Measurements from ENCODE around the gene WAC. TPM values are rescaled to one million over a fixed set of nuclear protein-coding genes. Genes with fewer than 3 reads are reported as not detected.
"Not testable (repeated sequence)": the region's sequence is repeated elsewhere in the genome, so short reads cannot be mapped to it uniquely, and the experiment has no call there.

The WAC gene
- total RNA-seq, 1 experiment from 2014 or later: 41.1 TPM

DNA sequence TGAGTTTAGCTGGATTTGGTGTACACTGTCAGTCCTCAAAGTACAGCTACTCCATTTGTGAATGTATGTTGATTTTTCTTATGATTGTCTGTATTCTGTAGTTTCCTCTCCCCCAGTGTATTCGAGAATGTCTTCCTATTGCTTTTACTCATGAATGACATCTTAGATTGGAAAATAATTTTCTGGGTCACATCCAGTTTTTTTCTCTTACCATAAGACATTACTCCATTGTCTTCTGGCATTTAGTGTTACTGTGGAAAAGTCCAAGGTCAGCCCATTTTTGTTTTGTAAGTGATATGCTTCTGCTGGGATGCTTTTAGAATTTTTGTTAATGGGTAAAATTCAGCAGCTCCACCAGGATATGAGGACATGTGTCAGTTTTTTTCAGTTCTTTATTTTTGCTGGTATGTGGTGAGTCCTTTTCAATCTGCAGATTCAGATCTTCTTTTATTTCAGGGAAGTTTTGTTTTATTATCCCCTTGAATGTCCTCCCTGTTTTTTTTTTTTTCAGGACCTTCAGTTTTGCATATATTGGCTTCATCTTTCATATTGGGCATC lies 33.6 kb downstream of the WAC start:
- no peak for DNase-seq (ENCODE audit: low read depth)

DNA sequence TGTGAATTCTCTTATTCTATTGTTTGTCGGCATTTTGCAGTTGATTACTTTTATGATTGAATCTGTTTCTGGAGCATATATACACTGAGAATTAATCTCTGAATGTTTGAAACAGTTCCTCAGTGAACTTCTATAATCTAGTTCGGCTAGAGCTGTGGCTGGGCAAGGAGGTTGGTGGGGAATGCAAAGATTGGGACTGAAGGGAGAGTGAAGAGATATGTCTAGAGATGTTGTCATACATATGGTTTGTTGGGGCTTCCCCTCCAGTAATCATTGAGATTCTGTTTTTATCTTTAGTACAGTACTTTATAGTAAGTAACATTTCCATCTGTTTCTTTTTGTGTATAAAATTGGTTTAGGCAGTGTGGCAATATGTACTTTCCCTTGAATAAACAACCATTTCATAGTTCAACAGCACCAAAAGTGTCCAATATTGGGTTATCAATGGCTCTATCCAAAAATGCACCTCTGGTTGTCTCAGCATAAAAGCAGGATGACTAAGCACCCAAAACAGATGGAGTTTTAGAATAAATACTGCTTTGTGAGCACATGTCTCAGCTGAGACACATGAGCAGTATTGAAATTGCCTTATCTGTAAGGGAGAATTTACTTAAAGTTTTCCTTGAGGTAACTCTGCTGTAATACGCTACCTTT lies 36.7 kb downstream of the WAC start:
- DNase-seq (ENCODE audit: low read depth): no peak

DNA sequence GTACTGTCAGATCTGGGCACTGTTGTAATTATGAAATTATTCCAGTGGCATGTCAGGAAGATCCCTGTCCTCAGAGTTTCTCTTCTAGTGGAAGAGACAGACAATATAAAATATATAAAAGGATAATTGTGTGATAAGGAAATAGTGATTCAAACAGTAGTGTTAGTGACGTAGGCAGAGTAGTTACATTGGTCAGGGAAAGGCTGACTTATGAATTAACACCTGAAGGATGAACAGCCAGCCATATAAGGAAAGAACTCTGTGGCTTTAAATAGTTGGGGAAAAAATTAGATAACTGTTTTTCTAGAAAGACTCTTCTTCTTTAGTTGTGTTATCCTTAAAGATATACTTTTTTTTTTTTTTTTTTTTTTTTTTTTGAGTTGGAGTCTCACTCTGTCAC lies 37.7 kb downstream of the WAC start:
- DNase-seq (ENCODE audit: low read depth): no peak

DNA sequence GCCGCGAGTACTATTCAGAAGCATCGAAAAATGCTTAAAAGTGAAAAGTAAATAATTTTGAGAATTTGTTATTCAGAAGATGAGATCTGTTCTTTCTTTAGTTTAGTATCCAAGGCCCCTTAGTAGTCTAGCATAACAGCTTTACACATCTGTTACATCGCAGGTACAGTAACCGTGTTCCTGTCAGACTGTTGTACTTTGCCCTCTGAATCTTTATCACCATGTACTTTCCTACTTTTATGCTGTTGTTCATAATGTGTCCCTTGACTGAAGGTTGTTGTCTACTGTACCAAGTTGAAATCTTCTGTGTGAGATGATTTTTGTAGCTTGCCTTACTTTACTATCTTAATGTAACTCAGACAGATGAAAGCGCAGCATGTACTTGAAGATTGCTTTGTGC lies 38.3 kb downstream of the WAC start:
- DNase-seq (ENCODE audit: low read depth): no peak

GRCh38 chr10:28574214-28574613 lies 41.3 kb downstream of the WAC start:
- not testable (repeated sequence) for DNase-seq (ENCODE audit: low read depth)

- DNase-seq (ENCODE audit: low read depth): no peak
These were observed 42.9 kb downstream of the WAC start for GRCh38 chr10:28575852-28576251.

- no peak for DNase-seq (ENCODE audit: low read depth)
These were observed 44.6 kb downstream of the WAC start for GRCh38 chr10:28577506-28577905.

GRCh38 chr10:28578454-28578853 lies 45.5 kb downstream of the WAC start:
- no peak for DNase-seq (ENCODE audit: low read depth)

DNA sequence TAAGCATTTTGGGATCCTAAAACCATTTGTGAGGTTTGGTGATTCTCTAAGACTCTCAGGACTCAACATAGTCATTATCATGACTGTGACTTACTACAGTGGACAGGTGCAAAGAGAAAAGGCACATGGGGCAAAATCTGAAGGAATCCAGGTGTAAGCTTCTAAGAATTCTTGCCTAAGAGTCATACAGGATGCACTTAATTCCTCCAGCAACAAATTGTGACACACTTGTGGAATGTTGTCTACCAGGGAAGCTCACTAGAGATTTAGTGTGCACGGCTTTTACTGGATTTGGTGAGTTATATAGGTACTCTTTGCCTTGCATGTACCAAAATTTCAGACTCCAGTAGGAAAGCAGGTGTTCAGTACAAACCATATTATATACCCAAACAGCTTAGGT lies 47.9 kb downstream of the WAC start:
- no peak for DNase-seq (ENCODE audit: low read depth)

- DNase-seq (ENCODE audit: low read depth): no peak
These were observed 49.0 kb downstream of the WAC start for GRCh38 chr10:28581916-28582315.

DNA sequence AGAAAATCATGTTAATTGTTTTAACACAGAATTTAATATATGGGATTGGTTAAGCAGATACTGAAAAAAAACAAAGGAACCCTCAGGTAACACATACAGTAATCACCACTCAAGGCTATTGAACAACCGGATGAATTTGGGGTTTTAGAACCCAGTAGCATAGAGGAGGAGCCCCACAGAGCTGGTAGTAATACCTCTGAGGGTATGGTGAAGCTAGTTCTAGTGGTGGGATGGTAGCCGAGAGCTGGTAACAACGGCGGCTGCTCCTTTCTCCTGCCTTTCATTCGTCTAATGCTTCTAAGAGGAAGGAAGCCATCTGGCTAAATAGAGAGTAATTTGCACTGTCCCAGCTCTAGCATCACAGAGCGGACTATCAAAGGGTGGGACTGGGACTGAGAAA lies 52.2 kb downstream of the WAC start:
- DNase-seq (ENCODE audit: low read depth): no peak

DNA sequence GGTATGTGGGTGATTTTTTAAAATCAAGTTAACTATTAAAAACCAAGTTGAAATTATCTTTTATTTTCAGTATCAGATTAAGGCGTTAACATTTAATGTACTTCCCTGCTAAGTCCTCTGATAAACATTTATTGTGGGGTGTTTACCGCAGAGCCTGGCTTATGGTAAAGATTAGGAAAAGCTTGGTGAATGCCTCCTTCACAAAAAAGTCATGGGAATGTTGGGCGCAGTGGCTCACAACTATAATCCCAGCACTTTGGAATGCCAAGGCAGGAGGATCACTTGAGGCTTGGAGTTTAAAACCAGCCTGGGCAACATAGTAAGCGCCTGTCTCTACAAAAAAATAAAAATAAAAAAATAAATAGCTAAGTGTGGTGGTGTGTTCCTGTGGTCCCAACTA lies 53.3 kb downstream of the WAC start:
- DNase-seq (ENCODE audit: low read depth): no peak

GRCh38 chr10:28587270-28587969 lies 54.5 kb downstream of the WAC start:
- no peak for DNase-seq (ENCODE audit: low read depth)

DNA sequence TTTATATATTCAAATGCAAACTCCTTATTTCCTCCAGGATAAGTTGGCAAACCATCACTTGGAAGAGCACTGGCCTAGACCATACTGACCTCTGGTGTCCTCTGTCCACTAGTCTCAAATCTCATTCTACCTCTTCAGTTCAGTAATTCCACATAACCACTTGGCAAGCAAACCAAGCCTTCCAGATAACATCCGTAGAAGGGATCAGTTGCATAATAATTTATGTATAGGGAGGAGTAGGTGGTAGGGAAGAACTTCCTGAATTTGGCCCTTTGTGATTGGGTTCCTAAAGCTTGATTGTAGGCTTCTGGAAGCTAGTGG lies 55.0 kb downstream of the WAC start:
- peak; percentile 46 for DNase-seq (ENCODE audit: low read depth)

DNA sequence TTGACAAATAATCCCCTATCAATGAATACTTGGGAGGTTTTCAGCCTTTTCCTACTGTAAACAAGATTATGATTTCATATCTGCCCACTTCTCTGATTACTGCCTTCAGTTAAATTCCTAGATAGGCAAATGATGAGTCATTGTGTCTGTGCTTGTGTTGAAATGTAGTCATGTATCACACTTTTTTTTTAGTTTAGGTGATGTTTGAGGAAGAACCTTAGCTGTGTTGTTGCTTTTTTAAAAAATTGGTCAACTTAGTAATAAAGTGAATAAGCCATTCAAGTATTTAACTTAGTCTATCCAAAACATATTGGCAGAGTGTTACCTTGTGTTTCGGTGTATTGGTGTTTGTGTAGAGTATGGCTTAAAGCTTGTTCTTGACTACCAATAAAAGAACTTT lies 60.0 kb downstream of the WAC start:
- peak; percentile 52 for DNase-seq (ENCODE audit: low read depth)

DNA sequence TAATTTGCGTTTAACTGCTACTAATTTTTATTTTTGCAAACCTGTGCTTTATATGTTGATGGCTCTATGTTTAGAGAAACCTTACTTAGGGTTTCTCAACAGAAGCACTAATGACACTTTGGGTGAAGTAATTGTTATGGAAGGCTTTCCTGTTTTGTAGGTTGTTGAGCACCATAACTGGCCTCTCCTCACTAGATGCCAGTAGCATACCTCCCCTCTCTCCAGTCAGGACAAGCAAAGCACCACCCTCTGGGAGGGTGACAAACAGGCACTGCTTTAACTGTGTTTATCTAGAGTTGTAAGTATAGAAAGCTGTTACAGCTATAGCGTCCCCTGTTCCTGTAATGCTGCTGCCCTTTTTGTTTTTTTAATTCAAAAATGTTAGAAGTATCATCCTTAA lies 60.9 kb downstream of the WAC start:
- DNase-seq (ENCODE audit: low read depth): no peak

GRCh38 chr10:28594406-28594805 lies 61.5 kb downstream of the WAC start:
- DNase-seq (ENCODE audit: low read depth): no peak

DNA sequence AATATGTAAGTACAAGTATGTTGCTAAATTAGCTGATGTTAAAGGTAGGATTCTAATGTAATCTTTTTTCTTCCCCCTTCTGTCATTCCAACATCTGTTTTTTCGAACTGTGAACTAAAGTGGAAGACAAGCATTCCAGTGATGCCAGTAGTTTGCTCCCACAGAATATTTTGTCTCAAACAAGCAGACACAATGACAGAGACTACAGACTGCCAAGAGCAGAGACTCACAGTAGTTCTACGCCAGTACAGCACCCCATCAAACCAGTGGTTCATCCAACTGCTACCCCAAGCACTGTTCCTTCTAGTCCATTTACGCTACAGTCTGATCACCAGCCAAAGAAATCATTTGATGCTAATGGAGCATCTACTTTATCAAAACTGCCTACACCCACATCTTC lies 62.7 kb downstream of the WAC start:
- no peak for DNase-seq (ENCODE audit: low read depth)

DNA sequence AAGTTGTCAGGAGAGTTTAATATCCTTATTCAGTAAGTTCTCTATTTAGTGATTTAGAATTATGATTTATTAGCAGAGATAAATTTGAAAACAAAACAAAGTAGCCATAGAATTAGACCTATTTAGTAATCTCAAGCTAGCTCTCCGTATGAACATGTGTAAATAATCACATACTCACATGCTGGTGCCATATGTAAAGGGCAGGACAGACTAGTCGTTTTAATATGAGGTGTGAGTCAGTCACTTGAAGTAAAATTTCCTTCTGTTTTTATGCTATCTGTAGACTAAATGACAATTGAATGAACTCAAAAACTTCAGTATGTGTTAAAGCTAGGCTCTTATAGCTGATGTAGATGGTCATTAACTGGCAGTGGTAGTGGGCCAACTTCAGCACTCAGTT lies 67.1 kb downstream of the WAC start:
- no peak for DNase-seq (ENCODE audit: low read depth)

GRCh38 chr10:28601012-28601411 lies 68.1 kb downstream of the WAC start:
- DNase-seq (ENCODE audit: low read depth): no peak

GRCh38 chr10:28604567-28605536 lies 71.9 kb downstream of the WAC start:
- DNase-seq (ENCODE audit: low read depth): no peak

DNA sequence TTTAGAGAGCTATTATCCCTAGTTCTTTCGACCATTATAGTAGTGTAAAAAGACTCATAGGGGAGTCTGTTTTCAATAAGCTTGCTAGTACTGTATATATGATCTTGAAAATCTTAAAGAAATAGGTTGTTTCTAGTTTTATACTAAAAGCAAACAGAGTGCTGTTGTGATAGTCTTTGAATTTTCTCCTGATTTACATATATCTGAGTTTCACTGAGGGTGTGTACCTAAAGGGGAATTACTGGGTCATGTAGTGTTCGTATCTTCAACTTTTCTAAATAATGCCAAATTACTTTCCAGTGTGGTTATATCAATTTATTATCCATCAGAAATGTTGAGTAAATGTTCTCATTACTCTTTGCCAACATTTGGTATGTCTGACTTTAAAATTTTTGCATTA lies 73.7 kb downstream of the WAC start:
- no peak for DNase-seq (ENCODE audit: low read depth)
